DMS53 (cell line): ENCODE results near the gene GLRA3.
"Not testable (repeated sequence)": the region's sequence is repeated elsewhere in the genome, so short reads cannot be mapped to it uniquely, and the experiment has no call there.

Source experiments
- DNase-seq: peaks from one replicate; lab custom pipeline; 2025; lab: John Stamatoyannopoulos, UW

GLRA3 gene

DNA sequence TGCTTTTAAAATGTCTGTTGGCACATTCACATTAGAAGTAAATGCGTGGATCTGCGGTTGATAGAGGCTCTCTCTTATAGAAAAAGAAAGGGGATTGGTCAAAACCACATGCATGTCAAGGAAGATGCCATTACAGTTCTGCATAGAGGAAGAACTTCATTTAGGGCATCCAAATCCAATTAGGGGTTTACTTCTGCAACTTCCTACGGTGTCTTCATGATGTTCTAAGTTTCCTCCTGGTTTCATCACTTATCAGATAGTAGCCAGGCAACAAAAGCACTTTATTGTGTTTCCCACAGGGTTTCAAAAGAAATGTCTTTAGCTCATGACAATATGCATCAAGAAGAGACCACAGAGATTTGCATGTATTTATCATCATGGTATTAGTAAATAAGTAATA is 170.8 kb downstream of the GLRA3 start:
- DNase-seq, result no peak

DNA sequence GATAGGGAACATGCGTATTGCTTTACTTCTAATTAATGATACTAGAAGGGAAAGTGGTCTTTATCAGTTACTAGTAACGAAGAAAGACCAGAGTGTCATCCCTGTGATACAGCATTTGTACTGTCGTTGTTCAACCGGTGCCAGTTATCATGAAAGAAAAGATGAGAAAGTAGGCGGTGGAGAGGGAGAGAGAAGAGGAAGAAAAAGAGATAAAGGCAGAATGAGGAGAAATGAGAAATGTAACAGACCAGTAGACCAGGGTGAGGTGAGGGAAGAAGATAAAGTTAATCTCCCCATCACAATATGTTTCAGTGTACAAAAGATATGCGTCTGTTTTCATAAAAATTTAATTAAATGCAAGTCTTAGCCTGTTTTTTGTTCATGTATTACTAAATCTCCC is 171.6 kb downstream of the GLRA3 start:
- no peak for DNase-seq

DNA sequence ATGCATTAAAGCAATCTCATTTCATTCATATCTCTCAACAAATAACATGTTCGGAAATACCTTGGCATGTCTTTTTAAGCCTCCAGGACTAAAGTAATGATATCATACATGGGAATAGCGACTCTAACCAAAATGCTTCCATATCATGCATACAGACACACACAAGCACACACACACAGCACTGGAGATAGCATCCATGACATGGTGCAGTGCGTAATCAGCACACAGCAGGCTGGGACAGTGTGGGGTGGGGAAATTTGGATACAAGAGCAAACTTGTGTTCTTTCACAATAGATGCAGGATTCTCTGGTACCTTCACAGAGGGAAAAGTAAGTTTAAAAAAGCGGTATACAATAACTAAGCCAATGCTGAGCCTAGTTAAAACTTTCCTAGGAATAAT is 174.4 kb downstream of the GLRA3 start:
- no peak for DNase-seq

DNA sequence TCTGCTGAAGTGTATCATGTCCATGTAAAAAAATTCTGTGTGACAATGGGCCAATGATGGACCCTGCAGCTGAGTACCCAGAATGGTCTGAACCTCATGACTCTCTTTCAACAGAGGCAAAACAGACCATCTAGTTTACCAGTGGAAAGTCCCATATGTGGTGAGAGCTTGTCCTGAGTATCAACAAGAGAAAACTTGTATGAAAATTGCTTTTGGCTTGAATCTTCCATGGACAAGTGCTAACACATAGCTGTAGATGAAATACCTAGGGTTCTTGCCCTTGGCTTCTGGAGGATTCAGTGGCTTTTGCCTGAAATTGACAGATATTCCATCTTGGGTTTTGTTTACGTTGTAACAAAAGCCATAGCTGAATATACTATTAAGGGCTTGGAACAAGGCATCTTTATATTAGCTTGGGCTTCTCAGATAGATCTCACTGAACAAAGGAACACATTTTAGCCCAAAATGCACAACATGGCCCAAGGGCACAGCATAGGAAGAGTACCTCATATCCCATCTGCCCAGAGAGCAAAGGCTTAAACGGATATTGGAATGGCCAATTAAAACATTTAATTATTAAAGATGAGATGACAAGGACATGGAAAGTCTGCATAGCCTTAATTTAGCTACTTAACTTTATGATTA is 178.2 kb downstream of the GLRA3 start:
- DNase-seq, result no peak

DNA sequence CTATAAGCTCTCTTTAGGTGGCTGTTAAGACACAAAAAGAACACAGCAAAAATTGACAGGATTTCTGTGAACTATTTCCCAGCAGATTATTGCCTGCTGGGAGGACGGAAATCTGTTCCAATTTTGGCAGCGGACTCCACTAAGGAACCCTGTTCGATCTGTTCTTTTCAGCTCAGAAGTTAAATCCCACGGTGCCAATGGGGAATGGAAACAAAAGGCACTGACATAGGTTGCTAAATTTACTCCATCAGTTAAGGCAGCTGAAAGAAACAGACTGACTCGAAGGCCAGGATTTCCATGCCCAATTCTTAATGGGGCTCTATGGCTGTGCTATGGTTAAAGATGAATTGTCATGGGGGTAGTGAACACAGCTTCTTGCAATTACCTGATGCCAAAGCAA is 180.2 kb downstream of the GLRA3 start:
- DNase-seq, result no peak

DNA sequence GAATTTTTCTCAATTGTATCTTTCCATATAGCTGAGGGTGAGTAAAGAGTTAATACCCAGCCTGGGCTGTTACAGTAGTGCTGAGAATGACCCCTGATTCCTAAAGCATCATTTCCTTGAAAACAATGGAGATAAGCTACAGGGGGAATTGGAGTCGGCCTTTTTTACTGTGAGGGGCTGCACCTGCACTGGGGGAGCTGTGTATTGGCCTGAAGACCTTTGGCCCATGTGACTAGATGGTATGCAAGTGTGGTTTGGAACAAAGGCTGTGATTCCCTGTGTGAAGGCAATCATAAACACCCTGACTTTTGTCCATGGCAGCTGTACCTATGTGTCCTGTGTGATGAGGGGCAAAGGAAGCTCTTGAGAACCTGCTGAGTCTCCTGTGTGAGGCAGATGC is 182.7 kb downstream of the GLRA3 start:
- DNase-seq, result no peak

DNA sequence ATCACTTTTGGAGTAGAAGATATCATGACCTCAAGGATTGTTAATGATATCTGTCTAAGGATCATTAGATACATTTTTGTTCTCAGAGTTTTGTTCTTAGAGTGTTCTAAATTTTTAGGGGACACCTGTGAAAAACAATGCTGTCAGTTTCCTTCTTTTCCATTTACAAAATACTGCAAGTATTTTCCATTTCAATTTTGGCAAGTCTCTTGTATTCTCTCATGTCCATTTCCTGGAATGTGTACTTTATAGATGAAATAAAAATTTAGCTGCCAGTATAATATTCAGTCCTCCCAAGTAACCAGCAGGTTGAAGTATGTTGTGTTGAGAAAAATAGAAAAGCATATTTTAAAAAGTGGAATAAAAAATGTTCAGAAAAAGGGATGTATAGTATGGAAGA is 188.9 kb downstream of the GLRA3 start:
- DNase-seq, result no peak

DNA sequence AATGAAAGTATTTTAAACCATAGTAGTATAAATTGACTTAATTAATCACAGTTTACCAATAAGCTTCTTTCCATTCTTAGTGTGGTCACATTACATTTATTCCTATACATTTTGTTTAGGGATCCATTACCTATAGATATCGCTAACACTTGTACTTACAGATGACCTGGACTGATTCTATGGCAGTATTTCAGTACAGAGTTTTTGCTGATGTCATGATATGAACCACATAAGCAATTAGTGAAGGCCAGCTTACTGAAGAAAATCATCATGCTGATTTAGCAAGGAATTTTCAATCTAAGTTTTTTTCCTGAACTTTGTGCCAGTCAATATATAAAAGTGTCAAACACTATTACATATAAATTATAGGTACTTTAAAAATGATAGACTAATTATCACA is 193.3 kb downstream of the GLRA3 start:
- DNase-seq, result no peak

DNA sequence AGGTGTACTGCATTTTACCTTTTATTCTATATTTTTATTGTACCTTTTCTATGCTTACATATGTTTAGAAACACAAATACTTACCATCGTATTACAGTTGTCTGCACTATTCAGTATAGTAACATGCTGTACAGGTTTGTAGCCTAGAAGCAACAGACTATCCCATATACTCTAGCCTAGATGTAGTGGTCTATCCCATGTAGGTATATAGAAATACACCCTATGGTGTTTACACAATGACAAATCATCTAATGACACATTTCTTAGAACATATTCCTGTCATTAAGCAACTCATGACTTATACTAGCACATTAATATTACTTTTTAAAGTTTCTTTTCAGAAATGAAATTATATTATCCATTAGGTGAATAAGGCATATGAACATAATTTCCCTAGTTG is 195.6 kb downstream of the GLRA3 start:
- no peak for DNase-seq

DNA sequence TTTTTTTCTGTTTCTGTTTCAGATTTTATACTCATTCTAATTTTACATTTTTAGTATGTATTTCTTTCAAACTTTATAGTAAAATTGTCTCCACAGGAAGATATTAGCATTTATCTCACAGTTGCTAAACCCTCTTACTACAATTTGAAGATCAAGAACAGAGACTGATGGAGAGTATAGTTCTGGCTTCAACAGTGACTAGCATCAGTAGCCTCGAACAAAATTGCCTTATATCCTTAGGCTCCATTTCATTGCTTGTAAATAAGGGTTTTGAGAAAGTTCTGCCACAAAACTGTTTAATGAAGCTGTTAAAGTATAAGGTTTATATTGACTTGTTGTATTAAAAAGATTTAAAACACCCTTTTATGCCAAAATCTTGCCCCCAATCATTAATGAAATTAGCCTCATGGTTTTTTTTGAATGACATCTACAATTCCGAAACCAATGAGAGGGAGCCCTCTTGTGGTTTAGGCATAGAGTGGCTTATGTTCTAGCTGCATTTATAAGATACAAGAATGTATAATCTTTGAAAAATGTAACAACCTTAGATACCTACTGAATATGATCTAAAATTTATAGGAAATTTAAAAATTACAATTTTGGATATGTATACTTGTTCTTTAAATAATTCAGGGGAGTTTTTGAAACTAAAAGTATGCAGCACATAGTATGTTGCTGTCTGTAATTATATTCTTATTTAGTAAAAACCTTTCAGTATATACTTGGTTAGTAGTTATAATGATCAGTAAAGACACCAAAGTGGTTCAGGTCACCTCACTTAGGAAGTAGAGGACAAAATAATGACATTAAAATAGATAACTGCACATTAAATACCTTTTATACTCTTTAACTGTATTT is 196.9 kb downstream of the GLRA3 start:
- peak; percentile 73 for DNase-seq

DNA sequence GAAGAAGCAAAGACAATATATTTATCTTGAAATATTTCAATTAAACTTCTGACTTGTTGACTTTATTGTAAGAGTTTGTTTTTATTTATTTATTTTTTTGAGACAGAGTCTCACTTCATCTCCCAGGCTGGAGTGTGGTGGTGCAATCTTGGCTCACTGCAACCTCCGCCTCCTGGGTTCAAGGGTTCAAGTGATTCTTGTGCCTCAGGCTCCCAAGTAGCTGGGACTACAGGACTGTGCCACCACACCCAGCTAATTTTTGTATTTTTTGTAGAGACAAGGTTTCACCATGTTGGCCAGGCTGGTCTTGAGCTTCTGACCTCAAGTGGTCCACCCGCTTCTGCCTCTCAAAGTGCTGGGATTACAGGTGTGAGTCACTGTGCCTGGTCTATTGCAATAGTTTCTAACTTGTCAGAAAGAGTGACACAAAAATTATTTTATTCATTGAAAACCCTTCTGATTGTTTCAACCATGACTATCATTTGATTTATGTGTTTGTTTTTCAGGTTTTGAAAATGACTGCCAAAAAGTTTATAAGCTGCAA is 199.1 kb downstream of the GLRA3 start:
- not testable (repeated sequence) for DNase-seq

DNA sequence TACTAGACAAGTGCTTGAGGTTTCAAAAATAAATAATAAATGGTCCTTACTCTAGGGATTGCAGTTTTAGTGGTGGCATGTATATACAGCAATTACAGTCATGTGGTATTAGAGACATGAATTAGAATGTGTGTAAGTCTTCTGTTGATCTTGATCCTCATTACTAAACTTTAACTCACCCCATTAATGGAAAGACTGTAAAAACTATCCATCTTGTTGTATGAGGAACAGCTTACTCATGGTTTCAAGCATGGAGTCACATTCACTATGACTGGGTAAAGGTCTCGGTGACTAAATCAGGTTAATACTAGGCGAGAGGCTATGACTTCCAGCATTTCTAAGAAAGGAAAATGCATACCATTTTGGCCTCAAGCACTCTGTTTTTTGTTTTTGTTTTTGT is 199.8 kb downstream of the GLRA3 start:
- DNase-seq, result no peak

DNA sequence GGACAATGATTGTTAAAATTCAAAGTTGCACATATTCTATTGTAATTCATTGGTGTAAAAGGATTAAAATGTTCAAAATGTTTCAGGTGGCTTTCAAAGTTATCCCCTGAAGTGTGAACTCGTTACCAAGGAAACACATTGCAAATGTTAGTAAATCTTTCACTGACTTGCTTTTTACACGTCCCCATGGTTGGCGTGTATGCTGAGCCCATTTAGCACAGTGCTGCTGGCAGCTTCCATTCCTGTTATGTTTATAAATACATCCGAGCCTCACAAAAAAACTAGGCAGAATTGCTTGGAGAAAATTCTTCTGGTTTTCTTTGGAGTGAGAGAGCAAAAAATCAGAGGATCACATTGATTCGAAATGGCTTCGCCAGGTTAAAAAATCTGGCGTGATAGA is 200.9 kb downstream of the GLRA3 start:
- DNase-seq, result no peak

DNA sequence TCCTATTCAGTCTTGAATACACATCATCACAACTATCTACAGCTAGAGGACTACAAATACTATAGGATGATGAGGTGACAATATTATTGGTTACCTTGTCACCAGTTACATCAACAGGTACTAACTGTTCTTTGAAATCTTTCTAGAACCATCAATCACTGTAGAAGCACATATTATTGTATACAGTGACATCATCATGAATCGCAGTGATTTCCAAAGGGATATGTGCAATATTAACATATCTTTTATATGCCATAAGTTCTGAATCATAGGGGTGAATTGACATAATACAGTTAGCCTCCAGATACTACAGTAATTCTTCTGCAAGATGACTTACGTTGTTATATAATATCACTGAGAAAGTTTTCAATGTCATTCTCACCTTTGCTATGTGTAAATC is 201.6 kb downstream of the GLRA3 start:
- DNase-seq, result no peak

DNA sequence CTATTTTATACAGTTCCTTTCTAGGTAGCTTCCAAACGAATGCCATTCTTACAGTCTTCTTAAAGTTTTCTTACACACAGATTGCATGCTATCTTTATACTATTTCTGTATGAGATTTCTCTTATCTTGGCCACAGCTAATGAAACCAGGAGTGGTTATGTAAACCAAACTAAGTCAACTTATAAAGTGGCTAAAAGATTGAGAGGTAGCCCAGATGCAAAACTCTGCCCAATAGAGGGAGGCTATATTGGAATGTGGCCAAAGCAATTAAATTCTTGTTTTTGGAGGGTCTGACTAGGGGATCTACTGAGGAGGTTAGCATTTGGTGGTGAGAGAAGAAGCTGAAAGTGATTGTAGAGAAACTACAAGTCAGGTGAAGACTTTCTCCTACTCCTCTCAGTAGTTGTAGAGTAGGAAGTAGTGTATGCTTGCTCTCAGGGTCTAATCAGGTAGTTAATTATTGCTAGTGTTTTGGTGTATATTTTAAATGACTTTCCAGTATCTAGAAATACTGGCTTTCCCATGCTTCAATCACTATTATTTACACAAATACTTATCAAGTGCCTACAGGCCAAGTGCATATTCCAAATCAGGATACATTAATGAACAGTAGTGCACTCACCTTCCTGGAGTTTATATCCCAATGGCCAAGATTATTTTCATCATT is 202.6 kb downstream of the GLRA3 start:
- DNase-seq, result no peak

DNA sequence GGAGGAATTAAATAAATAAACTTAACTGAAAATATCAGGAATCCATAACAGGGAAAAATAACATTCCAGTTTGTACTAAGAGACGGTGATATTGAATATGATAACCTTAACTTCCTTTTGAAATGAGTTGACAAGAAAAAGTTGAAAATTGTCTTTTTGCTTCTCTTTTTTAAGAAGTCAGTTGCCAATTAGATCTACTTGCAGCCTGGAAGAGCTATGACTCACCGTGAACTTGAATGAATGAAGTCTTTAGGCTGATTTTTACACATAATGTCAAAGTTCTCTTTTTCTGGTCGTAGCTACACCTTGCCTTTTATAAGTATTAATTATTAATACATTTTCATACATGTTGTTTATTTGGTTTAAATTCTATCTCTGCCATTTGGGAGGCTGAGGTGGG is 212.4 kb downstream of the GLRA3 start:
- no peak for DNase-seq

DNA sequence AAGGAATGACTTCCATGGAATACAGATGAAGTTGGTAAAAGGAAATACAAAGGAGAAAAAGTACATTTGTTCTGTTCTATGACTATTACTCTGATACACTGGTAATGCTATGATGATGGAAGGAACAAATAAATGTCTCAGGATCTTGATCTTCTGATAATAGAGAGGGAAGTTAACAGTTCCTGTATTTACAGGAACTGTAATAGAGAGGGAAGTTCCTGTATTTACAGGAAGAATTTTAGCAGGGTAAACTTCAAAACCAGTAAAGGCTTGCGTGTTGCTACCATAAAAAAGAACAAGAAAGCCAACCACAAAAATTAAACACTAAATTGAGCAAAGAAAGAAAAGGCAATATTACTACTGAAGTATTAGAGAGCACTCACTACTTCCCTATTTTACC is 215.1 kb downstream of the GLRA3 start:
- DNase-seq, result no peak

DNA sequence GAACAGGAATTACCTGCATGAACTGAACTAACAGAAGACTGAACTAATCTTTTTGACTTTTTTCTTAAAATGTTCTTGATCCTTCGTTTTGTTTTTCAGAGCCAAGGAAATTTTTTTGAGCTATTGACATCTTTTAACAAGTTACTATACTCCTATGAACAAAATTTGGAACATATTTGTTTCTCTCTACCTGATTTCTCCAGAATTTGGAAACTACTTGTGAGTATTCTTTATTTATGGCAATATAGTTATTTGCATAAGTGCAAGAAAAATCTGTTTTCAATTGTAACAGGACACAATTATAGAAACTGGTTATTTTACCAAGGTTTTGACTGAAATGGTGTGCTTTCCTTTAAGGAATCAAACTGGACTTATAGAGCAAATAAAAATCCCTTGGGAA is 217.3 kb downstream of the GLRA3 start:
- no peak for DNase-seq

DNA sequence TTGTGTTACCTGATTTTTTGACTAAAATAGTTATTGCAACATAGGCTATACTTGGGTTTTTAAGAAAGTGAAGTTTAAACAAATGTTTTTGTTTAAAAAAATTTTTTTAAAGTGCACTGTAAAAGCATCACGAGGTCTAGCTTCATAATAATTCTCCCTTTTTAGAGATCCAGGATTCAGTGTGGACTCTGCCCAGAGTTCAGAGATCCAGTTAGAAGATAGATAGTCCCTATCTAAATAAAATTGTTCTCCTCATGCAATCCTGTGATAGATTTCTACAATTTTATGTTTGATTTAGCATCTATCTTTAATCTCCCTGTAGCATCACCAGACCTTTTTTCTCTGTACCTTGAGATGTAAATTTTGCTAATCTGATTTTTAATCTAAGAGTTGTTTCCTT is 221.3 kb downstream of the GLRA3 start:
- no peak for DNase-seq

DNA sequence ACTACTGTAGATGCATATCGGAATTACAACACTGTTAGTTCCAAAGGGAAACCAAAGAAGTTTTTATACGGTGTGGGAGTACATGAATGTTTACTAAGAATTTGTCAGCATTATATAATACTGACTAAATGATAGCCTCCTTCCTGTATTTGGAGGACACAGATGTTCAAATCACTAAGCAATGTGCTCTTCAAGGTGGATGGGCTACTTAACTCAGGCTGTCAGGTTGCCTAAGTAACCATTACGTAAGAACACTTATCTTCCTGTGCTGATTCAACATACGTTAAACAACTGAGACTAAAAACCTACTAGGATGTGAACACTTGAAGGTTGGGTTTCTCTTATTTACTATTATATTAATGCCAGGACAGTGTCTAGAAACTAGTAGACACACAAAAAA is 224.8 kb downstream of the GLRA3 start:
- DNase-seq, result peak; percentile 96

DNA sequence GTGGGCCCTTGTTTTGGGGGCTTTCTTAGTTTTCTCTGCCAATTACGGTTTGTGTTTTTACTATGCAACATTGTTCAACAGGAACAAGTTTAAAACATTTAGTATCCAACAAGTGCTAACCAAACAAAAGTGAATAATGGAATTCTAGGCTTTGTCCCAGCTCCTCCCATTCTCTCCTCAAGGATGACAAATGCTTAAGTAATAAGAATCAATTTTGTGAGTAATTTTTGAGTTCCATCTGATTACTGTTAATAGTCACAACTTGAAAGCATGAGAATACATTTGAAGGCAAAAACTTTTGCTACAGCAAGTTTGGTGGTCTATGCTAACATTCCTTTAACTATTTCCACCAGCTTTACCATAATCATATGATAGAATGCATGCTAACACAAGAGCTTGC is 228.7 kb downstream of the GLRA3 start:
- DNase-seq, result no peak

DNA sequence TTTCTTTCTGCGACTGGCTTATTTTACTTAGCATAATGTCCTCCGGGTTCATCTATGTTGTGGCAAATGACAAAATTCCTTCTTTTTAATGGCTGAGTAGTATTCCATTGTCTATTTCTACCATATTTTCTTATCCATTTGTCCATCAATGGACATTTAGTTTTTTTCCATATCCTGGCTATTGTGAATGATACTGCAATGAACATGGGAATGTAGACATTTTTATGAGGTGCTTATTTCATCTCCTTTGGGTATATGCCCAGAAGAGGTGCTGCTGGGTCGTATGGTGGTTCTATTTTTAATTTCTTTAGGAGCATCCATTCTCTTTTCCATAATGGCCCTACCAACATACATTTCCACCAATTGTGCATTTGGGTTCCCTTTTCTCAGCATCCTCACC is 230.2 kb downstream of the GLRA3 start:
- no peak for DNase-seq

DNA sequence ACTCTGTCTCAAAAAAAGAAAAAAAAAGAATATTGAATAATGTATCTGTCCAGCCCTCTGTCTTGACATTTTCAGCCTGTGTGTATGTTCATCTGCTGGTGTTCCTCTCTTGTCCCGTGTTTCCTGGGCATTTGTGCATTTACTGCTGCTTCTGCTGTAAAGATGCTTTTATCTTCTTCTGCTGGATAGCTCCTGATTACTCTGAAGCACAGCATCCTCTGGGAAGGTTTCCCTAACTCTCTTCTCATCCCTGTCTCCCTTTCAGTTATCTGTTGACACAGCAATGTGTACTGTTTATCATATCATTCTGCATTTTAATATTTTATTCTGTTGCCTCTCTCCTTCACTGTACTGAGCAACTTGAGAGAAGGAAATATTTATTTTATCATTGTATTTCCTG is 232.5 kb downstream of the GLRA3 start:
- DNase-seq, result no peak
